ENCODE data around the gene GADD45GIP1.

GADD45GIP1 gene

DNA sequence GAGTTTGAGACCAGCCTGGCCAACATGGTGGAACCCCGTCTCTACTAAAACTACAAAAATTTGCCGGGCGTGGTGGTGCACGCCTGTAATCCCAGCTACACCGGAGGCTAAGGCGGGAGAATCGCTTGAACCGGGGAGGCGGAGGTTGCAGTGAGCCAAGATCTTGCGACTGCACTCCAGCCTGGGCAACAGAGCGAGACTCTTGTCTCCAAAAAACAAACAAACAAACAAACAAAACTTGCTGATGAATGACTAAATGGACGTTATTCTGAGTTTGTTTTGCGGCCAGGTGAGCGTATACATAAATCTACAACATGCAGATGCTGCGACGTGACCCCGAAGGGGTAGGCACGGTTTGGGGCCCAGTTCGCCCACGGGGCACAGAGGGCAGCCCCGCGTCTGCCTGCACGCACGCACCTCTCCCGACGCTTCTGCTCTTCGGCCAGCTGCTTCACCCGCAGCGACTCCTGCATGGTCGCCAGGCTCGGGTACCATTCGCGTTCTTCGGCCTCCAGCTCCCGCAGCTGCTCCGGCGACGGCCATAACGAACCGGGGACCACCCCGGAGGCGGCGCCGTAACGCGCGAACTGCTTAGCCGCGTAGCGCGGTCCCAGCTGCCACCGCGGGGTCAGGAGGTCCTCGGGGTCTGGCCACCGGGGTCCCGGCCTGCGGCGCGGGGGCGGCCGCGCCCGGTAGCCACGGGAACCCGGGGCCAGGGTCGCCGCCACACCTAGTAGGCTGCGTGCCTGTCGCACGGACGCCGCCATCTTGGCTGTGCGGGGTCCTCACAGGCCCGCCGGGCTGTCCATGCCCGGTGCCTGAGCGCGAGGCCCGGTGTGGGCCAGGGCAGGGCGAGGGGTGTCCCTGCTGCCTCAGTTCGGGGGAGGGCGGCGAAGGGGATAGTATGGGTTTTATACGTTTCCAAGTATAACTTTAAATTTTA is at the start of gene GADD45GIP1:
Gene GADD45GIP1 (minus strand): TSS at position 778 of the 943 bp plus-strand sequence. CDS start 11 bp downstream, at position 767.
- Mint-ChIP-seq H3K27me3 (ENCODE audit: low read depth) (peaks cover 4% of the 10 kb centered on the region), H3K9me3 (no peaks in the 10 kb centered on the region), H3K27ac (peak within 1 kb of the TSS; percentile 88 to 91 (median 89)), H3K4me3 (peak within 1 kb of the TSS; percentile 86 to 91 (median 88)), H3K36me3 (ENCODE audit: low read depth) (peaks cover 24% of the 10 kb centered on the region), H3K4me1 (peaks cover 40% of the 10 kb centered on the region)
- TF ChIP-seq, protein P1, sequence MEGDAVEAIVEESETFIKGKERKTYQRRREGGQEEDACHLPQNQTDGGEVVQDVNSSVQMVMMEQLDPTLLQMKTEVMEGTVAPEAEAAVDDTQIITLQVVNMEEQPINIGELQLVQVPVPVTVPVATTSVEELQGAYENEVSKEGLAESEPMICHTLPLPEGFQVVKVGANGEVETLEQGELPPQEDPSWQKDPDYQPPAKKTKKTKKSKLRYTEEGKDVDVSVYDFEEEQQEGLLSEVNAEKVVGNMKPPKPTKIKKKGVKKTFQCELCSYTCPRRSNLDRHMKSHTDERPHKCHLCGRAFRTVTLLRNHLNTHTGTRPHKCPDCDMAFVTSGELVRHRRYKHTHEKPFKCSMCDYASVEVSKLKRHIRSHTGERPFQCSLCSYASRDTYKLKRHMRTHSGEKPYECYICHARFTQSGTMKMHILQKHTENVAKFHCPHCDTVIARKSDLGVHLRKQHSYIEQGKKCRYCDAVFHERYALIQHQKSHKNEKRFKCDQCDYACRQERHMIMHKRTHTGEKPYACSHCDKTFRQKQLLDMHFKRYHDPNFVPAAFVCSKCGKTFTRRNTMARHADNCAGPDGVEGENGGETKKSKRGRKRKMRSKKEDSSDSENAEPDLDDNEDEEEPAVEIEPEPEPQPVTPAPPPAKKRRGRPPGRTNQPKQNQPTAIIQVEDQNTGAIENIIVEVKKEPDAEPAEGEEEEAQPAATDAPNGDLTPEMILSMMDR (IDR thresholded peaks at IDR 0.05; ENCODE audit: unreplicated experiment in 3 of 3): no peak

DNA sequence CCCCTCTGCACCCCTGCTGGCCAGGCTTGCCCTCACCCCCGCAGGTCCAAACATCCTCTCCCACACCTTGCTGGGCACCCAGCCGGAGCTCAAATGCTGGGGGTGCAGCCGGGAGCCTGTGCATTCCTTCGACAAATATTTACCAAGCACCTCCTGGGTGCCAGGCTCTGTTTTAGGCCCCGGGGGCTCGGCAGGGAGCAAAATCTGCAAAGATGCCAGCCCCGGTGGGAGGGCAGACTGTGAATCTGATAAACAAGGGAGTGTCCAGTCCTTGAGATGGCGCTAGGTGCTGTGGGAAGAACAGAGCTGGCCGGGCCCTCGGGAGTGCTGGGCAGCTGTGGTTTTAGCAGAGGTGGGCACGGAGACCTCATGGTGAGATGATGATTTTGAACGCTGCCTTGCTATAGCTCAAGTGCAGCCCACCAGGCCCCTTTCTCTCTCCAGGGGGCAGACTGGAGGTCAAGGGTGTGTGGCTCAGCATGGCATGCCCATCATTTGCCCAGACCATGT is 48.9 kb upstream of the GADD45GIP1 start:
- Mint-ChIP-seq H3K36me3 (ENCODE audit: low read depth) (peaks cover 3% of the 10 kb centered on the region), H3K27ac (no peak overlapping the region)
- TF ChIP-seq, protein P1 (IDR thresholded peaks at IDR 0.05; ENCODE audit: unreplicated experiment in 3 of 3): no peak

DNA sequence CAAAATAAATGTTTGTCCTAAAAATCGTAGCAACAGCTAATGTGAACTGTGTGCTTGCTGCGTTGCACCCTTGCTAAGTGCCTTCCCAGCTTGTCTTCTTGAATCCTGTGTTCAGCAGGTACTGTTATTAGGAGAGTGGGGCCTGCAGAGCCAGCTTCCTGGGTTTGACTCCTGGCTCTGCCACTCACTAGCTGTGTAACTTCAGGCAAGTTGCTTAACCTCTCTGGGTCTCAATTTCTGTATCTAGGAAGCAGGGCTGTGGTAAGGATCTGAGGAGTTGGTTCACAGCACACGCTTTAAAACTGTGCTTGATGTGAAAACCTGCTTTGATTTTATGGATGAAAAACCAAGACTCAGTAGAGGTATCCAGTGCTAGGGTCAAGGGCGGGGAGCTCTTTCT is 48.2 kb upstream of the GADD45GIP1 start:
- peaks cover 85% of the 10 kb centered on the region for H3K27me3 Mint-ChIP-seq (ENCODE audit: low read depth)
- TF ChIP-seq, protein P1 (IDR thresholded peaks at IDR 0.05; ENCODE audit: unreplicated experiment in 3 of 3): no peak
- H3K4me1 Mint-ChIP-seq: peaks cover 44% of the 10 kb centered on the region
- peak overlapping the region in 1 of 3 experiments; percentile 11 for H3K4me3 Mint-ChIP-seq
- peaks cover 3% of the 10 kb centered on the region for H3K36me3 Mint-ChIP-seq (ENCODE audit: low read depth)
- H3K9me3 Mint-ChIP-seq: no peaks in the 10 kb centered on the region
- H3K27ac Mint-ChIP-seq: peak overlapping the region in 2 of 3 experiments; percentile 27 to 42

More for the DNA sequence above, 48.9 kb upstream of the GADD45GIP1 start:
- Mint-ChIP-seq H3K4me1 (peaks cover 47% of the 10 kb centered on the region), H3K9me3 (no peaks in the 10 kb centered on the region), H3K27me3 (ENCODE audit: low read depth) (peaks cover 85% of the 10 kb centered on the region), H3K4me3 (no peak overlapping the region)

DNA sequence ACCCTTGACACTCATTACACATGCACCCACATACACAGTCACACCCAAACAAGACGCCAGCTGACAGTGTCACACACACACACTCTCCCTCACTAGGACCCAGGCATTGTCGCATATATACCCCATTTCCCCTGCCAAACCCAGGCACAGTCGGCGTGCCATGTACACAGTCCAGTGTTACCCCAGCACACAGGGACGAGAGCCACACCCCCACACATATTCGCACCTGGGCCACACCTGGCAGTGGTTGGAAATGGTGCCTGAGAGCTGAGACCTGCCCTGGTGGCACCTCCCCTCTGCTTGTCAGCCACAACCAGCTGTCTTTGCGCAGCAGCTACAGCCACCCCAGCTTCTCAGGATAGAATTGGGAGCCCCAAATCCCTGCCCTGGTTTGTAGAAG is 47.2 kb upstream of the GADD45GIP1 start:
- Mint-ChIP-seq H3K36me3 (ENCODE audit: low read depth) (peaks cover 7% of the 10 kb centered on the region), H3K27me3 (ENCODE audit: low read depth) (peaks cover 85% of the 10 kb centered on the region), H3K27ac (peak overlapping the region in 2 of 3 experiments; percentile 5 to 67), H3K4me1 (peaks cover 44% of the 10 kb centered on the region), H3K4me3 (peak overlapping the region in 1 of 3 experiments; percentile 40), H3K9me3 (no peaks in the 10 kb centered on the region)
- TF ChIP-seq, protein P1 (IDR thresholded peaks at IDR 0.05; ENCODE audit: unreplicated experiment in 3 of 3): no peak

DNA sequence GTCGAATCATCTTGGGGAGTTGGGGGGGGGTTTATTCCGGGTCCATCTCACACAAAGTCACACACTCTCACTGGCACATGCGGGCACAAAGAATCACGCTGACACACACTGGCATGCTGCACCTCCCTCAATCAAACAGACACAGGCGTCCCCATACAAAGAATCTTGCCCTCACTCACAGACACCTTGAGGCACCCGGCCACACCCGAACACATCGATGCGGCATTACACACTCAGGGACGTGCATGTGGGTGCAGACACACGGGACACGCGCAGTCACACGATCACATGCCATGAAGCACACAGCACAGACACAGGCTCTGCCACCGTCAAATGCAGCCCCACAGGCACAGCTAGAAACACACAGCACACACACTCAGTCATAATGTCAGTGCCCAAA is 46.1 kb upstream of the GADD45GIP1 start:
- peak overlapping the region in 1 of 3 experiments; percentile 28 for H3K4me3 Mint-ChIP-seq
- peaks cover 40% of the 10 kb centered on the region for H3K4me1 Mint-ChIP-seq
- peak overlapping the region in 2 of 3 experiments; percentile 27 to 84 for H3K27ac Mint-ChIP-seq
- peaks cover 12% of the 10 kb centered on the region for H3K36me3 Mint-ChIP-seq (ENCODE audit: low read depth)
- peaks cover 85% of the 10 kb centered on the region for H3K27me3 Mint-ChIP-seq (ENCODE audit: low read depth)
- TF ChIP-seq, protein P1 (IDR thresholded peaks at IDR 0.05; ENCODE audit: unreplicated experiment in 3 of 3): no peak
- no peaks in the 10 kb centered on the region for H3K9me3 Mint-ChIP-seq
